LoVo (cell line): Measurements from ENCODE around the gene DNAAF2.
"Not testable (repeated sequence)": the region's sequence is repeated elsewhere in the genome, so short reads cannot be mapped to it uniquely, and the experiment has no call there.

ENCODE experiments used
- DNase-seq: peaks from one replicate; pipeline ENCODE4 v3.0.0-alpha.2; 2016; ENCODE audit warnings: low spot score

DNAAF2 gene

DNA sequence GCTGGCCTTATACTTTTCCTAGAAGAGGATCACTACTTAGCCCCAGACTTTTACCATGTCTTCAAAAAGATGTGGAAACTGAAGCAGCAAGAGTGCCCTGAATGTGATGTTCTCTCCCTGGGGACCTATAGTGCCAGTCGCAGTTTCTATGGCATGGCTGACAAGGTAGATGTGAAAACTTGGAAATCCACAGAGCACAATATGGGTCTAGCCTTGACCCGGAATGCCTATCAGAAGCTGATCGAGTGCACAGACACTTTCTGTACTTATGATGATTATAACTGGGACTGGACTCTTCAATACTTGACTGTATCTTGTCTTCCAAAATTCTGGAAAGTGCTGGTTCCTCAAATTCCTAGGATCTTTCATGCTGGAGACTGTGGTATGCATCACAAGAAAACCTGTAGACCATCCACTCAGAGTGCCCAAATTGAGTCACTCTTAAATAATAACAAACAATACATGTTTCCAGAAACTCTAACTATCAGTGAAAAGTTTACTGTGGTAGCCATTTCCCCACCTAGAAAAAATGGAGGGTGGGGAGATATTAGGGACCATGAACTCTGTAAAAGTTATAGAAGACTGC, 12.9 kb downstream of the DNAAF2 start:
- DNase-seq: no peak

DNA sequence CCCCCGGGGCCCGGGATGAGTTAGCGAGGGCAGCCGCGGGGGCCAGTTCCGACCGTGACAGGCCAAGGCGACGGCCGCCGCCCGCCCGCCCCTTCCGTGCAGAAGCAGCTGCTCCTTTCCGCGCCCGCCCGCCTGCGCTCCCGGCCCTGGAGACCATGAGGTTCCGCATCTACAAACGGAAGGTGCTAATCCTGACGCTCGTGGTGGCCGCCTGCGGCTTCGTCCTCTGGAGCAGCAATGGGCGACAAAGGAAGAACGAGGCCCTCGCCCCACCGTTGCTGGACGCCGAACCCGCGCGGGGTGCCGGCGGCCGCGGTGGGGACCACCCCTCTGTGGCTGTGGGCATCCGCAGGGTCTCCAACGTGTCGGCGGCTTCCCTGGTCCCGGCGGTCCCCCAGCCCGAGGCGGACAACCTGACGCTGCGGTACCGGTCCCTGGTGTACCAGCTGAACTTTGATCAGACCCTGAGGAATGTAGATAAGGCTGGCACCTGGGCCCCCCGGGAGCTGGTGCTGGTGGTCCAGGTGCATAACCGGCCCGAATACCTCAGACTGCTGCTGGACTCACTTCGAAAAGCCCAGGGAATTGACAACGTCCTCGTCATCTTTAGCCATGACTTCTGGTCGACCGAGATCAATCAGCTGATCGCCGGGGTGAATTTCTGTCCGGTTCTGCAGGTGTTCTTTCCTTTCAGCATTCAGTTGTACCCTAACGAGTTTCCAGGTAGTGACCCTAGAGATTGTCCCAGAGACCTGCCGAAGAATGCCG, 13.7 kb downstream of the DNAAF2 start:
- DNase-seq: no peak

DNA sequence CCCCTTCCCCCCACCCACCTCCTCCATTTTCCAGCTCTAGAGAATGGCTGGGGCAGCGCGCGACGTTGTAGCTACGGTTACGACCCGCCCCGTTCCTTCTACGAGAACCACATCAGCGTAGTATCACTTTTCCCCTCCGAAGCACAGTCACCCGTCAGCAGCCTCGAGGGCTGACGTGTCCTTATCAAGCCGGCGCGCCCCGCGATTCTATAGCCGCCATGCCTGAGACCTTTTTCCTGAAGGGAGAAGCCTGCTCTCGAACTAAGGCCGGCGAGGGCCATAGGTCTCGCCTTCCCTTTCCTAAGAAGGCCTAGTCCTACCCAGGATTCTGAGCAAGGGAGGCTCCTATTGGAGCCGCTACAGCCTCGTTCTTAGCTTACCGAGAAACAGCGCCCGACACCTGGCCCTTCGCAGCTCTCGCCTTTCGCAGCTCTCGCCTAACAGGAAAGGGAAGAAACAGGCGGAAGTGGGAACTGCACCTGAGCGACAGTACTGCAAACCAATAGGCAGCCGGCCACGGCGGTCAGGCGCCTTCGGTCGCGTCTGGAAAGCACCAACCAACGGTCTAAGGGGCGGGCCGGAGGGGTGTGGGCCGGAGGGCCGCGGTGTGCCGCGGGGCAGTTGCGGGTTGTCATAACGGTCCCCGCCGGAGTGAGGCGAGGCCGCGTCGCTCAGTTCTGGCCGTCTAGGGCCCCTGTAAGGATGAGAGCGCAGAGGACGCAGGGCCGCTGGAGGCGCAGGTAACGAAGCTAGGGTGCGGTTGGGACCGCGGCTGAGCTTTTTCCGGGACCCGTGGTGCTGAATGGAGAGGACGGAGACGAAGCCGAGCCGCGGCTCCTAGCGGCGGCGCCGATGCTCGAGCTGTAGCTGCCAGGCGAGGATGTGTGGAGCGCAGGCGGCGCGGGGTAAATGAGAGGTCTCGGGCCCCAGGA, 14.6 kb downstream of the DNAAF2 start, which contains the start of the genes MGAT2 and RPL36AL:
TSS of gene MGAT2 (plus strand) at position 618 of the 932 bp plus-strand sequence. CDS start 470 bp downstream, outside the sequence.
TSS of gene RPL36AL (minus strand) at position 445 of the 932 bp plus-strand sequence. CDS start 1,522 bp downstream, outside the sequence.
- peak; percentile 99 for DNase-seq

DNA sequence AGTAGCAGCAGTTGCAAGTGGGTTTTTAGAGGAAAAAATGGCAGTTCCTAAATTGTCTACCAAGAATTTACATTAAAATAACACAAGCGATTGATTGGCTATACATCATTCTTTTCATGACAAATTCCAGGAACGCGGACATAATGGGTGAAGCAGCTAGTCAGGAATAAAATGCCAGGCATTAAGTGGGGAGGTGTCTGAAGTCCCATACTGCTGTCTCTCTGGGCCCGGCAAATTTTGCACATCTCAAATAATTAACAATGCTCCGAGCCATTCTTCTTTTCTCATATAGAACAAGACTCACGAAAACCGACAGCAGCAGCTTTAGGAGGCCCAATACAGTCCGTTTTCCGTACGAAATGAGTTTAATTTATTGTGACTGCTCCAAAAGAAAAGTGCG, 15.3 kb downstream of the DNAAF2 start:
- DNase-seq: no peak

DNA sequence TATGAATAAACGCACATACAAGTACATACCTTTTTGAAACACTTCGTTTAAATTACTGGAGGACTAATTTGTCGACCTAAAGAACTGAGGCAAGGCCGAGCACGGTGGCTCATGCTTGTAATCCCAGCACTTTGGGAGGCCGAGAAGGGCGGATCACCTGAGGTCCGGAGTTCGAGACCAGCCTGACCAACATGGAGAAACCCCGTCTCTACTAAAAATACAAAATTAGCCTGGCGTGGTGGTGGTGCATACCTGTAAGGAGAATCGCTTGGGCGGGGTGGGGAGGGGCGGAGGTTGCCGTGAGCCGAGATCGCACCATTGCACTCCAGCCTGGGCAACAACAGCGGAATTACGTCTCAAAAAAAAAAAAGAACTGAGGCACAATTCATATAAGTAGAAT, 15.8 kb downstream of the DNAAF2 start:
- DNase-seq: not testable (repeated sequence)

DNA sequence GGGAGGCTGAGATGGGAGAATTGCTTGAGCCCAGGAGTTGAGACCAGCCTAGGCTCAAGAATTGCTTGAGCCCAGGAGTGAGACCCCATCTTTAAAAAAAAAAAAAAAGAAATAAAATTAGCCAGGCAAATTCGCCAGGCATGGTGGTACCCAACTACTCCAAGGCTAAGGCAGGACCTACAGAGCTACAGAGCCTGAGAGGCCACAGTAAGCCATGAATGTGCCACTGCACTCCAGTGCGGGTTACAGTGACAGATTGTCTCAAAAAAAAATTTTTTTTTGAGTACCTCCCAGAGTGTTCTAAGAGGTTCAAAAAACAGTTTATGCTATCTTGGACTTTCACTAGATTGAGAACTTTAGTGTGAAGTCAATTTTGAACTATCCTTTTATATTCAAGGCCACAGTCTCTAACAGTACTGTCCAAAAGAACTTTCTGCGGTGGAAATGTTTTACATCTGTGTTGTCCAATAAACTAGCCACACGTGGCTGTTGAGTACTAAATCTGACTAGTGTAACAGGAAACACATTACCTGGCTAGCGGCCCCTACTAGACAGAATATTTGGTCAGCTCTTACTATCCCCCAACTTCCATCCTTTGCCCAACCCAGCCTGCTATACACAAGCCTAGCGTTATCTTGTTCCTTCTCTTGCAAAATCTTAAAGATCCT, 17.1 kb downstream of the DNAAF2 start:
- no peak for DNase-seq

DNA sequence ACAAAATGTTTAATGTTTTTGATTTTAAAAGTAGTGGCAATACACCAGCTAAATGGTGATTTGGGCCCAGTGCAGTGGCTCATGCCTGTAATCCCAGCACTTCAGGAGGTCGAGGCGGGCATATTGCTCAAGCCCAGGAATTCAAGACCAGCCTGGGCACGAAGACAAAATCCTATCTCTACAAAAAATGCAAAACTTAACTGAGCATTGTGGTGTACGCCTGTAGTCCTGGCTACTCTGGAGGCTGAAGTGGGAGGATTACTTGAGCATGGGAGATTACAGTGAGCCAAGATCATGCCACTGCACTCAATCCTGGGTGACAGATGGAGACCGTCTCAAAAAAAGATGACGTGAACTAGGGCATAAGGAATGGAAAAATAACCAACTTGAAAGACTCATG, 19.3 kb downstream of the DNAAF2 start:
- no peak for DNase-seq

DNA sequence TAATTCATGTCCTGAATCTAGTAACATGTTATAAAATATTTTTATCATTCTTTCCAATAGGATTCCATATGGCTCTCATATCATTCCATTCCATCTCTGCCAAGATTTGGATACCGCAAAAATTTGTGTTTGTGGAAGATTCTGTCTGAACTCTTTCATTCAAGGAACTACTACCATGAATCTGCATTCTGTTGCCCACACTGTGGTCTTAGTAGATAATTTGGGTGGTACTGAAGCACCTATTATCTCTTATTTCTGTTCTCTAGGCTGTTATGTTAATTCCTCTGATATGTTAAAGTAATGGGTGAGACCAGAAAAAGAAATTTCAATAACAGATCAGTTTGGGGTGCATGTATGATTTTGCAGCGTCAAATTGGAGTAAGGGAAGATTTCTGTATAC, 20.8 kb downstream of the DNAAF2 start:
- DNase-seq: no peak

DNA sequence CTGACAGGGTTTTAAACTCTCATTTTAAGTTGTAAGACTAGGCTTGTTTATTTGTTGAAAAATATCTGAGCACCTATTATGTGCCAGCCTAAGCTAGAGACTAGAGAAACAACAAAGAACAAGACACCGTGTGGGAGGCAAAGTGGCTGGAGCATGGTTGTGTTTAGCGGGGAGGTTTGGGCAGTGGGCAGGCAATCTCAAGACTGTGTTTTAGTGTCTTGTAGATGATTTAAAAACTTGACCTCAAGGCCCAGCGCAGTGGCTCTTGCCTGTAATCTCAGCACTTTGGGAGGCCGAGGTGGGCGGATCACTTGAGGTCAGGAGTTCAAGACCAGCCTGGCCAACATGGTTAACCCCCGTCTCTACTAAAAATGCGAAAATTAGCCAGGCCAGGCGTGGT, 22.4 kb downstream of the DNAAF2 start:
- no peak for DNase-seq

DNA sequence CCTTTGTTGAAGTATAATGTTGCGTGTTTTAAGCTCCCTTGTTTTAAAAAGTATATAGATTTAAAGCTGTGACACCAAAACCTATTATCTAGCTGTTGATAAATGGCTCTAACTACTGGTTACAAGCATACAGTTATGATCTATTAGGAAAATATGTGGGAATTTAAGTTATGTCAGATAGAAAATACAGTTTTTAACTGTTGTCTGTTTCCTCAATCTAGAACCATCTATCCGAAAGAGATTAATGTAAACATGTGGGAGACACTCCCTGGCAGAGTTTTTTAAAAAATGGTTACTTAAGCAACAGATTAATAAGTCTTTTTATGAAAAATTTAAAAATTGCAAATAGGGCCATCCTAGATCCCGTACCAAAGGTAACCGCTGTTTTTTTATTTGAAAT, 22.8 kb downstream of the DNAAF2 start:
- DNase-seq: no peak

DNA sequence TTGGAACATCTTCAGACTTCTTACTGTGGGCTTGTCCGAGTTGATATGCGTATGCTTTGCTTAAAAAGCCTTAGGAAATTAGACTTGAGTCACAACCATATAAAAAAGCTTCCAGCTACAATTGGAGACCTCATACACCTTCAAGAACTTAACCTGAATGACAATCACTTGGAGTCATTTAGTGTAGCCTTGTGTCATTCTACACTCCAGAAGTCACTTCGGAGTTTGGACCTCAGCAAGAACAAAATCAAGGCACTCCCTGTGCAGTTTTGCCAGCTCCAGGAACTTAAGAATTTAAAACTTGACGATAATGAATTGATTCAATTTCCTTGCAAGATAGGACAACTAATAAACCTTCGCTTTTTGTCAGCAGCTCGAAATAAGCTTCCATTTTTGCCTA, 27.5 kb downstream of the DNAAF2 start:
- no peak for DNase-seq

DNA sequence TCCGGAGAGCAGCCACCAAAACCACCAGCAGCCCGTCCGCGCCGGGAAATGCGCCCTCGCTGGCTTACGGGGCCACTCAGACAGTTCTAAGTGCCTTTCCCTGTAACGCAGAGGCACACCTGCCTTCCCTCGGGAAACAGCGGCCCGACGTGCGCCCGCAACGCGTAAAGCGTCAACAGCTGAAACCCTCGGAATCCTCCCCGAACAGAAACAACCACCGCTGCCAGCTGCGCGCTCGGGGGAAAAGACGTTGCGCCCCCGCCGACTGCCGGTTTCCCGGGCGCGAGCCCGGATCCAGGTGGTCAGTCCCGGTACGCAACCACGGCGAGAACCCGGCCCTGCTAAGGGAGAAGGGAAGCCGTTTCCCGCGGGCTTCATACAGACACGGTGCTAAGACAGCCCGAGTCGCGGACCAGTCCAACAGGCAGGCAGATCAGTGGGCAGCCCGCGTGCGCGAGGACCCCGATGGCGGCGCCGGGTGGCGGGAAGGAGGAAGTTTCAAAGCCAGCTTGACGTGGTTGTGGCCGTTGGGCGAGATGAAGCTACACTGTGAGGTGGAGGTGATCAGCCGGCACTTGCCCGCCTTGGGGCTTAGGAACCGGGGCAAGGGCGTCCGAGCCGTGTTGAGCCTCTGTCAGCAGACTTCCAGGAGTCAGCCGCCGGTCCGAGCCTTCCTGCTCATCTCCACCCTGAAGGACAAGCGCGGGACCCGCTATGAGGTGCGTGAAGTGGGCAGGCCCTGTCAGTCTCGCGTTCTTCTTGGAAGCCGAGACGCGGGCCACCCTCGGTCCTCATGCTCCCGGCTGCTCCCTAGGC, 36.4 kb downstream of the DNAAF2 start, which contains the start of gene LRR1:
TSS of gene LRR1 (plus strand) at position 456 of the 816 bp plus-strand sequence. CDS start at position 537, 81 bp downstream.
- peak; percentile 90 for DNase-seq

DNA sequence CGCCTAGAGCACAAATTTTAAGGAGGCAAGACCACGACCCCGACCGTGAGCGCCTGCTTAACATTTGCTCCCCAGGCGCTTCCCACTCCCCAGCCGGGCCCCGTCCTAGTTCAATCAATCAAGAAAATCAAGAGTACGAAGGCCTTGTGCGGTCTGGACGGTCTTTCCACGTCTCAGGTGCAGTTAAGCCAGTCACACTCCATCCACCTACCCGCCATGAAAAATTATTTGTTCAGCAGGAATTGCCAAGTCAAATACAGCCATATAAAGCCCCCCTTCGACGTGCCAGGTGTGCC, 36.9 kb downstream of the DNAAF2 start:
- no peak for DNase-seq

DNA sequence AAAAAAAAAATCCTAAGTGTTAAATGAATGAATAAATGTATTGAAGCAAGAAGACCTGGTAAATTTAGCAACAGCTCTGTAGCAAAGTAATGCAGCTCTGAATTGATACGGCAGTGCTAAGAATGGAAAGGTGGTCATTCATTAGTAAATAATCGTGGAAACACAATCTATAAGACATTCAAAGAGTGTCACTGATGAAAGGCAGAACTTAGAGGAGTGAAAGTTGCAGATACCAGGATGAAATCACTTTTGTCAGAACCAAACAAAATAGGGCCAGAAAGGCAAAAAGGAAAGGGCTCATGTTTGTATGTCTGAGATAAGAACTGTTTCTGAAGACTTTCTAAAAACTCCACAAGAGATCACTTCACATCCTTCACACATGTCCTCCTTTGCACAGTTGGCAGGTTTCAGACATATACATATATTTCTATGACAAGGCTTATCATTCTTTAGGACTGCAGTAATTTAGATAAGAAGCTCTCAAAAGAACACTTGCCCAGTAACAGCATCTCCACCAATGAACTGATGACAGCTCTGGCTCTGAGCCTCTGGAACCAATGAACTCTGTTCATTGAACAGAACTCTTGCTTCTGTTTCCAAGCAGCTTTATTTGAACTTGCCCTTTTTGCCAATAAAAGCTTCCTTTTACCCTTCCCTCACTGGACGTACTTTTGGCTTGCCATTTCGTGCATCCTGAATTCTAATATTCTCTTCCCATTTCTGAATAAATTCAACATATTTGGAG, 40.5 kb downstream of the DNAAF2 start:
- no peak for DNase-seq

DNA sequence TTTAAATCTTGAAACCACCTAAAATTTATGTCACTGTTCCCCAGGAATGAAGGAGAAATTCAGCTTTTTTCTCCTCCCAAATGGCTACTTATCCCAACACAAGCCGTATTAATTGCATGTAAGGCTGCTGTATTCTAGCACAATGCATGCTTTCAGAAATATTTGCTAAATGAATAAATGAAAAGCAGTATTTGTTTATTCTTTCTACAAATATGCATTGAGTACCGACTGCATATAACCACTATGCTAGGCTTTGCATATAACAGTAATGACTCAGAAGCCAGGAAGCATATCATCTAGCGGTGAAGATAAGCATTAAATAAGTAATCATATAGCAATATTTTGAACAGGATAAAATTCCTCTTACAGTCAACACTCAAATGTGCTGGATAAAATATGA, 42.0 kb downstream of the DNAAF2 start:
- no peak for DNase-seq

DNA sequence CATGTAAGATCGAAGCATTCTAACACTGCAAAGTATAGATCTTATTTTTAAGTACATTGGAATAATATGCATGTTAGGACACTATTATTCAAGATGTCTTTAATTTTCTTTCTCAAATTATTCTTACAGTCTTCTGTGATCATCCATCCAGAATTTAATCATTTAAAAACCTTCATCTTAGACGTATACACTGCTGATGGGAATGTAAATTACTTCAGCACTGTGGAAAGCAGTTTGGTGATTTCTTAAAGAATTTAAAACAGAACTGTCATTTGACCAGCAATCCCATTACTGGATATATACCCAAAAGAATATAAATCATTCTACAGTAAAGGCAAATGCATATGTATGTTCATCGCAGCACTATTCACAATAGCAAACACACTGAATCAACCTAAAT, 45.7 kb downstream of the DNAAF2 start:
- no peak for DNase-seq

DNA sequence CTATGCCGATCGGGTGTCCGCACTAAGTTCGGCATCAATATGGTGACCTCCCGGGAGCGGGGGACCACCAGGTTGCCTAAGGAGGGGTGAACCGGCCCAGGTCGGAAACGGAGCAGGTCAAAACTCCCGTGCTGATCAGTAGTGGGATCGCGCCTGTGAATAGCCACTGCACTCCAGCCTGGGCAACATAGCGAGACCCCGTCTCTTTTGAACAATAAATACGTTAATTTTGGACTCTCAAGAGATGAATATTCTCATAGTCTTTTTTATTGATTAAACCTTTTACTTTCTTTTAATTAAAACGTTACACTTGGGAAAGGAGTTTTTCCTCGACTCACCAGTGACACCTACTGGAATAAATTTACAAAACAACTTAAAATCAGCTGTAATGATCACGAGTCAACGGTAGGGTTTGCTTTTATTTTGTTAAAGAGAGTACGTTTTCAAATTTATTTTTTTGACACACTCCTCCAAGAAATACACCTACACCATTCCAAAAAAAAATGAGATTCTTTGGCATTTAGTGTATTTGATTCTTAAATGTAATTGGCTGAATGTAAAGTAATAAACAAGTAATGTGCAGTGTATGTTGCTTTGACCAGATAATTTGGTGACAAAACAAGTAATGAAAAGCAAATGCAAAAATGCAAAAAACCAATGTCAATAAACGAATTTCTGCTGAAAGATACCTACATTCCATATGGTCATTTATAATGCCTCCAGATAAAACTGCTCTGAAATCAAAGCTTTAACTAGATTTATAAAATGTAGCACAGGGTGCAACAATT, 48.2 kb downstream of the DNAAF2 start:
- peak; percentile 66 for DNase-seq

DNA sequence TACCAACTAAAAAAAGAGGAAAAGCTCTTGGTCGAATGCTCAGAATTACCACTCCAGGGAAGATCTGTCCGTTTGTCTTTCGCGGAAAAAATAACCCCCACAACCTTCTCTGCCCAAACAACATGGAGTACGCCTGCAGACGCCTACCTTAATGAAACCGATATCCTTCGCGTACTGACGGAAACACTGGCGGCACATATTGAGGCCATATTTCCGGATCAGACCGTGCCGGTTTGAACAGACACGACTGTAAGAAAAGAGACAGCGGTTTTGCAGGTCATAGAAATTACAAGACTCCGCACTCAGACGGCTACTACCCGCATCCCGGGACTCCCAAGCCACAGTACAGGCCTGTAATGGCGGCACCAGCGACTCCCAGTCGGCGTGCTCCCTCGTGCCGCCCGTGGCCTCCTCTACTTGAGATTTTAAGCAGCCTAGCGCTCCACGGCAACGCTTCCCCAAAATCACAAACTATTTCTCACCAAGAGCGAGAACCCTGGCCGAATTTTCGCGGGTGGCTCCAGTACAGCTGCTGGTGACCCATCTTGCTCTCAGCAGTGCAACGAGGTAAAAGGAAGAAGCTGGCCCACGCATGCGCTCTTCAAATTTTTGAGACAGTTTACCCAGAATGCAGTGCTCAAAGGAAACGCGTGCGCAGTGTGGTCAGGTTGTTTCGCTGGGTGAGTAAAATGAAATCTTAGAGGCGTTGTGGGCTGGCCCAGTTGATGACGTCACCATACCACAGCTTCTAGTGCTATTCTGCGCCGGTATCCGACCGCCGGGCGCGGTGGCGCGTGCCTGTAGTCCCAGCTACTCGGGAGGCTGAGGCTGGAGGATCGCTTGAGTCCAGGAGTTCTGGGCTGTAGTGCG, 49.0 kb downstream of the DNAAF2 start, which contains the start of gene RPS29:
TSS of gene RPS29 (minus strand) at position 578 of the 870 bp plus-strand sequence. CDS start at position 544, 34 bp downstream.
- peak; percentile 99 for DNase-seq
